ENCODE results near the gene NAP1L1. TPM values are rescaled to one million over a fixed set of nuclear protein-coding genes. Genes with fewer than 3 reads are reported as not detected.

Gene NAP1L1
- total and polyA plus RNA-seq, 11 donors, result 175 to 359 (median 247) TPM

DNA sequence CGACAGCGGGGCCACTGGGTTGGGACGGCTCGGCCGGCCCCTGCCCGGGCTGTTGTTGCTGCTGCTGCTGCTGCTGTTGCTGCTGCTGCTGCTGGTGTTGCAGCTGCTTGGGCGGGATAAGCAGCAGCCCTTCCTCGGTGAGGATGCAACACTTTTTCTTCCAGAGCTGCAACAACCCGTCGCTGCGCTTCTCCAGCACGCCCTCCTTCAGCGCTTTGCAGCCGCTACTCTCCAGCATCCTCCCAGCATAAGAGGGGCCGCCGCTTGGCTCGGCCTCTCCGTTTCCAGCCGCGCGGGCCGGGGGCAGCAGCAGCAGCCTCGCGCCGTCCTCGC, 53.4 kb downstream of the NAP1L1 start:
- WGBS, 4 donors, result 0 to 1% (median 0%) methylated on average over 25 to 26 of the region's 26 CpGs
- H3K27me3 ChIP-seq, result no peaks in the 10 kb centered on the region
- H3K27ac ChIP-seq, result peak overlapping the region; percentile 89 to 99 (median 96)
- H3K4me1 ChIP-seq, result peaks cover 0 to 40% (median 17%) of the 10 kb centered on the region in 12 donors
- ATAC-seq (no peak), DNase-seq (no peak)
- peaks cover 0 to 14% (median 0%) of the 10 kb centered on the region in 9 donors for H3K36me3 ChIP-seq
- intact Hi-C loops (cut with DNase I), result loop anchor here (1.0 to 10.0 kb wide), 23 partner anchors 49 to 696 kb away; partner anchors contain the start of genes BBS10 (in 2 of the 10), KRR1 (in 2 of the 10), CAPS2 (in 1 of the 10) and GLIPR1L1 (in 1 of the 10)
- H3K4me3 ChIP-seq, result peak overlapping the region; percentile 65 to 90 (median 80)
- no peak for TF ChIP-seq POLR2A (IDR thresholded peaks at IDR 0.05)
- no peaks in the 10 kb centered on the region for H3K9me3 ChIP-seq

DNA sequence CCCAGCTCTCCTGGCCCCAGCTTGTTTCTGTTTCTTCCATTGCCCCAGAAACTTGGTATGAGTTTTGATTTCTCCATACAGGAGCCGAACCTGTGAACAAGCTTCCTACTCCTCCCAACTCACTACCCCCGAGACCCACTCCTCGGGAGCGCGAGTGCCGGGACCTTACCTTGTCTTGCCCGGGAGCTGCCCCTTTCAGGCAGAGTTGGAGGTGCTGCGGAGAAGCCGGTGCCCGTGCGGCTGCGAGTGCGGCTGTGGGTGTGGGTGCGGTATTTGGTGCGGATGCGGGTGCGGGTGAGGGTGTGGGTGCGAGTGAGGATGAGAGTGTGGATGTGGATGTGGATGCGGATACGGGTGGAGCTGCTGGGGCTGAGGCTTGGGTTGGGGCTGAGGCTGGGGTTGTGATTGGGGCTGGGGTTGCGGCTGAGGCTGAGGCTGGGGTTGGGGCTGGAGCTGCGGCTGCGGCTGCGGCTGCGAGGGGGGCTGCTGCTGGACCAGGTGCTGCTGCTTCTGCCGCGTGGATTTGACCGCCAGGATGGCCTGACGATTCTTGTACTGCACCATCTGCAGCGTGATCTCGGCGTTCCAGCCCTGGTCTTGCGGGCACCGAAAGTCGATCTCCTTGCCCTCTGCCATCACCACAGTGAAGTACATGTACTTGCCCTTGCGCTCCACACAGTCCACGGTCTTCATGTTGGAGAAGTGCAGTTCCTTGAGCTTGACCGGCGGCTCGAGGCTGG, 54.0 kb downstream of the NAP1L1 start:
- intact Hi-C loops (cut with DNase I), result loop anchor here (1.0 to 10.0 kb wide), 23 partner anchors 48 to 696 kb away; partner anchors contain the start of genes BBS10 (in 2 of the 10), KRR1 (in 2 of the 10), CAPS2 (in 1 of the 10) and GLIPR1L1 (in 1 of the 10)
- TF ChIP-seq, protein P1, sequence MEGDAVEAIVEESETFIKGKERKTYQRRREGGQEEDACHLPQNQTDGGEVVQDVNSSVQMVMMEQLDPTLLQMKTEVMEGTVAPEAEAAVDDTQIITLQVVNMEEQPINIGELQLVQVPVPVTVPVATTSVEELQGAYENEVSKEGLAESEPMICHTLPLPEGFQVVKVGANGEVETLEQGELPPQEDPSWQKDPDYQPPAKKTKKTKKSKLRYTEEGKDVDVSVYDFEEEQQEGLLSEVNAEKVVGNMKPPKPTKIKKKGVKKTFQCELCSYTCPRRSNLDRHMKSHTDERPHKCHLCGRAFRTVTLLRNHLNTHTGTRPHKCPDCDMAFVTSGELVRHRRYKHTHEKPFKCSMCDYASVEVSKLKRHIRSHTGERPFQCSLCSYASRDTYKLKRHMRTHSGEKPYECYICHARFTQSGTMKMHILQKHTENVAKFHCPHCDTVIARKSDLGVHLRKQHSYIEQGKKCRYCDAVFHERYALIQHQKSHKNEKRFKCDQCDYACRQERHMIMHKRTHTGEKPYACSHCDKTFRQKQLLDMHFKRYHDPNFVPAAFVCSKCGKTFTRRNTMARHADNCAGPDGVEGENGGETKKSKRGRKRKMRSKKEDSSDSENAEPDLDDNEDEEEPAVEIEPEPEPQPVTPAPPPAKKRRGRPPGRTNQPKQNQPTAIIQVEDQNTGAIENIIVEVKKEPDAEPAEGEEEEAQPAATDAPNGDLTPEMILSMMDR (IDR thresholded peaks at IDR 0.05), result no peak
- no peak for TF ChIP-seq POLR2A (IDR thresholded peaks at IDR 0.05)
- DNase-seq, result peak; percentile 37 to 66 (median 42)
- 0 to 1% (median 0%) methylated on average over 30 to 40 of the region's 40 CpGs for WGBS, 4 donors
- H3K4me3 ChIP-seq, result peak overlapping the region; percentile 65 to 90 (median 80)
- H3K27me3 ChIP-seq, result no peaks in the 10 kb centered on the region
- peak in 3 of 4 donors; percentile 9 to 33 (median 22) for ATAC-seq
- peaks cover 0 to 40% (median 17%) of the 10 kb centered on the region in 12 donors for H3K4me1 ChIP-seq
- H3K27ac ChIP-seq, result peak overlapping the region; percentile 89 to 99 (median 96)
- no peaks in the 10 kb centered on the region for H3K9me3 ChIP-seq
- H3K36me3 ChIP-seq, result peaks cover 0 to 14% (median 0%) of the 10 kb centered on the region in 9 donors

- peak overlapping the region in 11 of 12 donors; percentile 12 to 99 (median 97) for H3K27ac ChIP-seq
- intact Hi-C loops (cut with DNase I), result loop anchor here (2.0 to 10.0 kb wide), 27 partner anchors 48 to 695 kb away; partner anchors contain the start of genes BBS10 (in 2 of the 10), KRR1 (in 2 of the 10), CAPS2 (in 1 of the 10) and GLIPR1L1 (in 1 of the 10)
- peaks cover 0 to 14% (median 0%) of the 10 kb centered on the region in 9 donors for H3K36me3 ChIP-seq
- DNase-seq (peak in 1 of 5 donors; percentile 30), ATAC-seq (no peak)
- H3K4me3 ChIP-seq, result peak overlapping the region; percentile 65 to 90 (median 80)
- TF ChIP-seq, protein P1 (IDR thresholded peaks at IDR 0.05), result no peak
- TF ChIP-seq POLR2A (IDR thresholded peaks at IDR 0.05), result no peak
- no peaks in the 10 kb centered on the region for H3K9me3 ChIP-seq
- no peaks in the 10 kb centered on the region for H3K27me3 ChIP-seq
- WGBS, 4 donors, result 1% methylated on average over 22 of the region's 22 CpGs
- H3K4me1 ChIP-seq, result peaks cover 0 to 43% (median 17%) of the 10 kb centered on the region in 12 donors
Observed at GRCh38 chr12:76029982-76030340, 54.5 kb downstream of the NAP1L1 start.

DNA sequence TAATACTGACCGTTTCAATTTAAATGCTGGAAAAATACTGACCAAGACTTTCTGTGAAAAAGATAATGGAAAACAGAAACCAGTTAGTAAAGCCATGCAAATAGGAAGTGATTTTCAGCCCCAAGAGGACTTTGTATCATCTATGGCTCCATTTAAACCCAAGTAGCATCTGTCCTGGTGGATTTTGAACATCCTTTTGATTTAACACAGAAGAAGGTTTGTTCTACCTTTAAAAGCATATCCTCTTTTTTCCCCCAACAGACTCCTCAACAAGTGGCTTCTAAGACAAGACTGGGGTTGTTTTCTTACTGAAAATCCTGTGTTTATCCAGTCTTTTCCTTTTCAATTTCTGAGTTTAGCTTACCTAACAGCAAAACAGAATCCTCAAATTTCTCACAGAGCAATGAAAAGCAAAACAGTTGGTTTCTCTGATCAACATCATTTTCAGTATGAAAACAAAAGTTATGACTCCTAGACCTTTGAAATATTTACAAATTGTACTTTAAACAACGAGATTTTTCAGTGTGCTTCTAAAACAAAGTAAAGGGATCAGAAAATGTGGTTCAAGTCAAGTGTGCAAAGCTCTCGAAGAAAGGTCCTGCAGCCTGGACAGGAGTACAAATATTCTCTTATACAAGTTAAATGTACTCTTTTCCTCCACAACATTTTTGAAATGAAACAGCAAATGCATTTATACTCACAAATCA, 55.8 kb downstream of the NAP1L1 start:
- WGBS, 4 donors, result 40 to 50% (median 47%) methylated on average over 3 of the region's 3 CpGs
- no peak for ATAC-seq
- peak overlapping the region in 9 of 12 donors; percentile 35 to 99 (median 98) for H3K27ac ChIP-seq

More for the DNA sequence above, 55.8 kb downstream of the NAP1L1 start:
- TF ChIP-seq POLR2A (IDR thresholded peaks at IDR 0.05), result no peak
- TF ChIP-seq, protein P1 (IDR thresholded peaks at IDR 0.05), result no peak
- H3K4me1 ChIP-seq, result peaks cover 0 to 45% (median 17%) of the 10 kb centered on the region in 12 donors
- H3K36me3 ChIP-seq, result peaks cover 0 to 14% (median 0%) of the 10 kb centered on the region in 9 donors
- no peaks in the 10 kb centered on the region for H3K27me3 ChIP-seq
- peak overlapping the region in 11 of 12 donors; percentile 16 to 90 (median 83) for H3K4me3 ChIP-seq
- intact Hi-C loops (cut with DNase I), result loop anchor here in 5 of 10 donors (5.0 to 10.0 kb wide), 6 partner anchors 51 to 186 kb away; no protein-coding TSS in a partner anchor
- DNase-seq, result no peak
- H3K9me3 ChIP-seq, result no peaks in the 10 kb centered on the region

Measured in heart left ventricle (tissue), 16 donors.